ENCODE data around the gene YEATS2. TPM values are rescaled to one million over a fixed set of nuclear protein-coding genes. Genes with fewer than 3 reads are reported as not detected.

Gene YEATS2
- total and polyA plus RNA-seq, 2 of the 4 experiments (the other 2 are of a cell fraction): 30.1 to 43.0 TPM

DNA sequence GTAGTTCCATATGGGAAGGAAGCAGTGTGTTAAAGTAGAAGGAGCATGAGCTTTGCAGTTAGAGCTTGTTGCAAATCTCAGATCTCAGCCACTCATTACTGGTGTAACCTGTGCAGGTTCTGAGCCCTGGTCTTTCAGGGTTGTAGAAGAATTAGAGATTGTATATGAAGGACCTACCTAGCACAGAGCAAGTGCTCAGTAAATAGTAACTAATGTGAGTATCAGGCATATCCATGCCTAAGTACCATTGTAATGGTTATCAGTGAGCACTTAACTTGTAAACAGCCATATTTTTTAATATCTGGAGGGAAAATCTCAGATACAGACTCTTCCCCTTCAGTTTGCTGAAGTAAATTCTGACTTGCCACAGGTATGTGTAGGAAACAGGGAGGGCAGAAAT, 68.5 kb downstream of the YEATS2 start:
- H3K56ac ChIP-seq (ENCODE audit: extremely low read depth, insufficient read depth, low read length): no peak overlapping the region
- no peak overlapping the region for H2BK15ac ChIP-seq (ENCODE audit: low read depth, low read length)
- ChIA-PET POLR2A (ENCODE audit: unreplicated experiment) (no interaction called here), CTCF (interaction anchor here (1.0 kb wide), 1 partner anchor 263 kb away, joined by 3 read pairs; no protein-coding TSS in a partner anchor)
- dilution Hi-C loops (cut with HindIII; ENCODE audit: low sequenced_read_pairs, unreplicated experiment): no loop called here
- H3K4me3 ChIP-seq (ENCODE audit: insufficient read depth, low read depth, low read length): no peak overlapping the region
- H3K9ac ChIP-seq (ENCODE audit: low read depth, low read length): no peak overlapping the region
- ATAC-seq (ENCODE audit: low read depth) (no peak), DNase-seq (no peak)
- H2AFZ ChIP-seq (replicated peaks; ENCODE audit: low read length, poor library complexity): no peak overlapping the region
- H3K27me3 ChIP-seq (ENCODE audit: control insufficient read depth, insufficient read depth, low read length): no peaks in the 10 kb centered on the region
- no peak overlapping the region for H3K27ac ChIP-seq (ENCODE audit: insufficient read depth, low read length)
- TF ChIP-seq ELK1 (IDR thresholded peaks at IDR 0.05; ENCODE audit: borderline replicate concordance, low read depth, low read length) (no peak), FOS (IDR thresholded peaks at IDR 0.05; ENCODE audit: low read depth, low read length) (no peak), RCOR1 (IDR thresholded peaks at IDR 0.05; ENCODE audit: insufficient replicate concordance, low read length) (no peak), MAZ (IDR thresholded peaks at IDR 0.05; ENCODE audit: borderline replicate concordance, low read depth, low read length) (no peak), USF2 (IDR thresholded peaks at IDR 0.05; ENCODE audit: low read depth, low read length) (no peak)
- in situ Hi-C loops (cut with MboI; ENCODE audit: low sequenced_read_pairs): loop anchor here (5.0 kb wide), 1 partner anchor 299 kb away; no protein-coding TSS in a partner anchor
- no peak overlapping the region for H3K18ac ChIP-seq (ENCODE audit: low read depth, low read length)
- no TSS peak for BruUV-seq (replicated peaks)
- peaks cover 3 to 12% of the 10 kb centered on the region in 2 experiments; a peak in 2 of 4 replicates for H3K79me1 ChIP-seq (ENCODE audit: low read depth in 1 of 2, low read length in 2 of 2)
- H3K23ac ChIP-seq (ENCODE audit: low read depth, low read length): no peak overlapping the region
- H4K5ac ChIP-seq (ENCODE audit: low read depth, low read length): no peak overlapping the region
- no peak overlapping the region for H4K91ac ChIP-seq (ENCODE audit: insufficient read depth, low read depth, low read length)
- H2BK20ac ChIP-seq (ENCODE audit: low read depth, low read length): no peak overlapping the region
- intact Hi-C loops (cut with micrococcal nuclease): loop anchor here (5.0 to 10.0 kb wide), 2 partner anchors 379 to 581 kb away; no protein-coding TSS in a partner anchor
- no peak overlapping the region for H4K8ac ChIP-seq (ENCODE audit: low read depth in 2 of 2, low read length in 2 of 2)
- peak overlapping the region; percentile 14 for H2BK5ac ChIP-seq (ENCODE audit: low read depth, low read length, poor library complexity, severe bottlenecking)
- no peak overlapping the region for H3K4ac ChIP-seq (ENCODE audit: low read depth, low read length)
- H2AK5ac ChIP-seq (ENCODE audit: low read depth, low read length): no peak overlapping the region
- no peaks in the 10 kb centered on the region for H3K9me3 ChIP-seq (ENCODE audit: control insufficient read depth, insufficient read depth, low read length)
- peaks cover 4% of the 10 kb centered on the region; the same call in 1 of the 2 replicates for H3K4me1 ChIP-seq (ENCODE audit: control insufficient read depth, insufficient read depth, low read length)
- H2BK120ac ChIP-seq (ENCODE audit: low read depth, low read length): no peak overlapping the region
- no peaks in the 10 kb centered on the region for H4K20me1 ChIP-seq (ENCODE audit: insufficient read depth, low read length)
- no peak overlapping the region for H2AK9ac ChIP-seq (replicated peaks; ENCODE audit: low read depth, low read length, poor library complexity)
- H3K14ac ChIP-seq (replicated peaks; ENCODE audit: low read depth, low read length): no peak overlapping the region
- peaks cover 29% of the 10 kb centered on the region for H3K36me3 ChIP-seq (ENCODE audit: control insufficient read depth, insufficient read depth, low read length)
- H3K9me1 ChIP-seq (ENCODE audit: insufficient read depth, low read length): no peaks in the 10 kb centered on the region
- H3K4me2 ChIP-seq (ENCODE audit: low read depth, low read length): no peak overlapping the region

Measured in IMR-90 (cell line).